Measurements from ENCODE around the gene CAGE1. TPM values are rescaled to one million over a fixed set of nuclear protein-coding genes. Genes with fewer than 3 reads are reported as not detected.

Gene CAGE1
- total and polyA plus RNA-seq, 10 of the 15 experiments (the other 5 are each of a cell fraction or from before 2014, with no cell fraction given): 0.03 to 0.42 (median 0.08) TPM; not detected in 3

GRCh38 chr6:7312616-7313504 is 76.7 kb downstream of the CAGE1 start, which contains the start of gene SSR1 (continued):
- no peak for TF ChIP-seq SUPT20H (IDR thresholded peaks at IDR 0.05; ENCODE audit: borderline replicate concordance, control insufficient read depth, low read depth, low read length)
- no peak for TF ChIP-seq ZZZ3 (IDR thresholded peaks at IDR 0.05; ENCODE audit: control insufficient read depth, insufficient read length, low read depth)
- TF ChIP-seq ATF2 (IDR thresholded peaks at IDR 0.05; ENCODE audit: low read length): no peak
- no peak for TF ChIP-seq CEBPB (IDR thresholded peaks at IDR 0.05; ENCODE audit: borderline replicate concordance in 1 of 2, low read depth in 2 of 2, low read length in 2 of 2)
- TF ChIP-seq SRF (IDR thresholded peaks at IDR 0.05; ENCODE audit: low read depth in 2 of 2, low read length in 2 of 2): no peak
- TF ChIP-seq BMI1 (IDR thresholded peaks at IDR 0.05; ENCODE audit: borderline replicate concordance): no peak
- no peak for TF ChIP-seq CHD4 (IDR thresholded peaks at IDR 0.05)
- TF ChIP-seq ZNF687 (IDR thresholded peaks at IDR 0.05): peak; percentile 63; the same call in 1 of the 2 replicates
- TF ChIP-seq HDAC2 (IDR thresholded peaks at IDR 0.05): no peak
- TF ChIP-seq EGR1 (IDR thresholded peaks at IDR 0.05; ENCODE audit: borderline replicate concordance in 1 of 2, low read depth in 2 of 2, low read length in 2 of 2): no peak
- TF ChIP-seq NFIC (IDR thresholded peaks at IDR 0.05; ENCODE audit: low read depth, low read length): no peak
- TF ChIP-seq NR2F1 (conservative IDR thresholded peaks at IDR 0.05): peak; percentile 48; the same call in 1 of the 2 replicates
- peak; percentile 91 for TF ChIP-seq USF2 (IDR thresholded peaks at IDR 0.05; ENCODE audit: borderline replicate concordance, low read depth, low read length)
- TF ChIP-seq FOS (IDR thresholded peaks at IDR 0.05; ENCODE audit: borderline replicate concordance, extremely low read depth, insufficient read length): no peak
- peak; percentile 46; the same call in 1 of the 2 replicates for TF ChIP-seq FOXK2 (IDR thresholded peaks at IDR 0.05)
- TF ChIP-seq SMAD1 (IDR thresholded peaks at IDR 0.05; ENCODE audit: low read depth, partially characterized antibody): no peak
- peak; percentile 71 for TF ChIP-seq TAF1 (IDR thresholded peaks at IDR 0.05; ENCODE audit: borderline replicate concordance, low read depth, low read length)
- TF ChIP-seq IKZF1 (conservative IDR thresholded peaks at IDR 0.05): peak; percentile 77
- no peak for TF ChIP-seq SIX5 (IDR thresholded peaks at IDR 0.05; ENCODE audit: low read depth, low read length, severe bottlenecking)
- no peak for TF ChIP-seq PAX8 (IDR thresholded peaks at IDR 0.05)
- peak; percentile 80; the same call in 1 of the 2 replicates for TF ChIP-seq LARP7 (IDR thresholded peaks at IDR 0.05)
- peak; percentile 55; the same call in 1 of the 2 replicates for TF ChIP-seq POLR2AphosphoS2 (IDR thresholded peaks at IDR 0.05; ENCODE audit: low read depth, low read length)
- peak; percentile 52 for TF ChIP-seq SP1 (IDR thresholded peaks at IDR 0.05; ENCODE audit: low read depth, low read length)
- no peak for TF ChIP-seq TBL1XR1 (IDR thresholded peaks at IDR 0.05; ENCODE audit: low read depth, low read length)
- TF ChIP-seq TCF3 (IDR thresholded peaks at IDR 0.05; ENCODE audit: borderline replicate concordance, insufficient read depth, low read depth, low read length): no peak

Measured in GM12878 (cell line).